Femur (tissue), 1 donor: Measurements from ENCODE around the gene CAPN11.

Source experiments
- DNase-seq: peaks from one replicate; pipeline ENCODE4 v3.0.0-alpha.2; 2017

The CAPN11 gene

GRCh38 chr6:44217332-44218143, 58.9 kb downstream of the CAPN11 start:
- DNase-seq: peak; percentile 79

DNA sequence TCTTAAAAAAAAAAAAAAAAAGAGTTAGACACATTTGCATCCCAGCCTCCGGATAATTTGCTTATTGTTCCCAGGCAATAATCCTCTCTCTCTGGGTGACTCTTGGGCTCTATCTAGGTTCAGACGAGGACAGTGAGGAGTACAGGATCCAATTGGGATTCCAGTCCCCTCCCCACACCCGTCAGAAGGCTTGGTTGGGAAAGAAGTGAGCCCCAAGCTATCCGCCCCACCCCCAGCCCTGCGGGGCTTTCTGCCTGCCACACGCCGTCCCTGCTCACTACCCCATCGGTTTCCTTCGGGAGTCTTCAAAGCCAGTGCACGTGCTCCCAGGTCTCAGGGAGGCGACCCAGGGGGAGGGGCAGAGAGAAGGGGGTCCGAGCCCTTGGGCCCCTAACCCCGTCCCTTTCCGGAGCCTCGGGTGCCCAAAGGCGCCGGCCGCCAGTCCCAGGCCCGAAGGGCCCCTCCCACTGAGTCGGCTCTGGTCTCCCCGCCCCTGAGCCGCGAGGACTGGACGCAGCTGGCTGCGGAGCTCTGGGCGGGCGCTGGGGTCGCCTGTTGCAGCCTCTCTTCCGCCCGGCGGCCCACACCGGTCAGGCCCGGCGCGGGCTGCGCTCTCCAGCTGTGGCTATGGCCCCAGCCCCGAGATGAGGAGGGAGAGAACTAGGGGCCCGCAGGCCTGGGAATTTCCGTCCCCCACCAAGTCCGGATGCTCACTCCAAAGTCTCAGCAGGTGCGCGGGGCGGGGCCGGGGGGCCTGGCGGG, 60.6 kb downstream of the CAPN11 start:
- peak; percentile 93 for DNase-seq

DNA sequence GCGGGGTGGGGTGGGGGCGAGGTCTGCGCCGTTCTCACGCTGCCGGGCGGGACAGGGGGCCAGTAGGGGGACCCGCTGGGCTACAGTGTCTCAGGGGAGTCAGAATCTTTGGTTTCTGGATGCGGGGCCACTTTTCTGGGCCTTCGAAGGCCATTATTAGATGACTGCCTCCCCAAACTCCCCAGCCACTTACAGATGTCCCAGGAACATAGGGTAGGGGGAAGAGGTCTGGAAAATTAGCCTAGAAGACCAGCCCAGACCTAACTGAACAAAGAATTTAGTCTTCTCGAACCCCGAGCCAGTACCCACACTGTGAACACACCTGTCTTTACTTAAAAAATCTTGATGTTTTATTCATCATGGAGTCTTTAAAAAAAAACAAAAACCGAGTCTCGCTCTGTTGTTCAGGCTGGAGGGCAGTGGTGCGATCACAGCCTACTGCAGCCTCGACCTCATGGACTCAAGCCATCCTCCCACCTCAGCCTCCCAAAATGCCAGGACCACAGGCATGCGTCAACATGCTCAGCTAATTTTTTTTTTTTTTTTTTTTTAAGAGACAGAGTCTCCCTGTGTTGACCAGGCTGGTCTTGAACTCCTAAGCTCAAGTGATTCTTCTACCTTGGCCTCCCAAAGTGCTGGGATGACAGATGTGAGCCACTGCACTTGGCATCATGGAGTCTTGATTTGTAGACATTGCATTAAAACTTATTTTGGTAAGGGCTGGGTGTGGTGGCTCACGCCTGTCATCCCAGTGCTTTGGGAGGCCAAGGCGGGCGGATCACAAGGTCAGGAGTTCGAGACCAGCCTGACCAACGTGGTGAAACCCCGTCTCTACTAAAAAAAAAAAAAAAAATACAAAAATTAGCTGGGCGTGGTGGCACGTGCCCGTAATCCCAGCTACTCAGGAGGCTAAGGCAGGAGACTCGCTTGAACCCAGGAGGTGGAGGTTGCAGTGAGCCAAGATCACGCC, 61.5 kb downstream of the CAPN11 start:
- no peak for DNase-seq

DNA sequence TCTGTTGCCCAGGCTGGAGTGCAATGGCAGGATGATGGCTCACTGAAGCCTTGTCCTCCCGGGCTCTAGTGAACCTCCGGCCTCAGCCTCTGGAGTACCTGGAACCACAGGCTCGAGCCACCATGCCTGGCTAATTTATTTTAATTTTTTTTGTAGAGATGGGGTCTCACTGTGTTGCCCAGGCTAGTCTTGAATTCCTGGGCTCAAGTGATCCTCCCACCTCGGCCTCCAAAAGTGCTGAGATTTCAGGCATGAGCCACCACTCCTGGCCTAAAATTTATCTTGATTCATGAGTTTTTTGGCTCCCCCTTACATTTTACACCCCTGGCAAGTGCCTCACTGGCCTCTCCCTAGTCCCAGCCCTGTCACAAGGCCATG, 62.3 kb downstream of the CAPN11 start:
- no peak for DNase-seq

- DNase-seq: peak; percentile 93
Observed at GRCh38 chr6:44221291-44221960, 62.8 kb downstream of the CAPN11 start.

DNA sequence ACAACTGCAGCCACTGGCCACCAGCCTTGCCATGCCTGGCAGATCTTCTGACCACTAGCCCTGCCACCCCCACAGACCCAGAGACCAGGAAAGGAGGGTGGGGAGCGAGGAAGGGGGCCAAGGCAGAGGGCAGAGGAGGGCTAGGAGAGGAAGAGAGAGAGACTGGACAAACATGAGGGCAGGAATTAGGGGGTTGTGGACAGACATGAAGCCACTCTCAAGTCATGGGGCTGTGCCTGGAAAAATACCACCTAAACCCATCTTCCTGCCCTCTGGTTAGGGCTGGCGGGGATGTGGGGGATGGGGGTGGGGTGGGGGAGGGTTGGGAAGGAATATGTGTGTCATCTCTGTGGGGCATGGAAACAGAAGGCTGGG, 63.3 kb downstream of the CAPN11 start:
- no peak for DNase-seq

GRCh38 chr6:44222486-44223318, 64.1 kb downstream of the CAPN11 start:
- peak; percentile 59 for DNase-seq

DNA sequence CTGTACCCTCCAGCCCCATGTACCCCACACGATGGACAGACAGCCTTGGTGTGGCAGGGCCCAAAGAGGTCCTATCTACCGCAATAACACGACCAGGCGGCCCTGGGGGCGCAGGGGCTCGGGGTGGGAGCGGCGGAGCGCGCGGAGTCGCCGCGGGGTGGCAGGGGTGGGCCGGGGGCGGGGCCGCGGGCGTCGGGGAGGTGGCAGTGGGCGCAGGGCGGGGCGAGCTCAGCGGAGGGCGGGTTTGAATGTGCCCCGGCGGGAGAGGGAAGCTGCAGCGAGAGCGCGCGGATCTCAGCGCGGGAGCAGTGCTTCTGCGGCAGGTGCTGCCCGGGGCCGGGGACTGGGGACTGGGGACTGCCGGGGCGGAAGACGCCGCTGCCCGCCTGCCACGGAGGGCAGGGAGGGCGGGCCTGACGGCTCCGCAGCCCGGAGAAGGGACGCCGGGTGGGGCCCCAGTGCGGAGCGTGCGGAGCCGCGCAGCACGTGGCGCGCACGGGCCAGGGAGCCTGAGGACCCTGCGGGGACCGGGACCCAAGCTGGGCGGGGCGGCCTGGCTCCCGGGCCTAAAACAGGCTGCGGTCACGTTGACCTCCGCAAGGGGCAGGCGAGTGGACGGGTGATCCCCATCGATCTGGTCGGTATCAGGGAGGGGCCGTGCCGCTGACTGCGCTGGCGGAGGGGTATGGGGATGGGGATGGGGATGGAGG, 64.9 kb downstream of the CAPN11 start, which contains the start of gene SLC29A1:
Gene SLC29A1 (plus strand): TSS at position 277 of the 710 bp plus-strand sequence. CDS start 3,719 bp downstream, outside the sequence.
- DNase-seq: peak; percentile 91

- no peak for DNase-seq
Observed at GRCh38 chr6:44224029-44224964, 65.7 kb downstream of the CAPN11 start.

DNA sequence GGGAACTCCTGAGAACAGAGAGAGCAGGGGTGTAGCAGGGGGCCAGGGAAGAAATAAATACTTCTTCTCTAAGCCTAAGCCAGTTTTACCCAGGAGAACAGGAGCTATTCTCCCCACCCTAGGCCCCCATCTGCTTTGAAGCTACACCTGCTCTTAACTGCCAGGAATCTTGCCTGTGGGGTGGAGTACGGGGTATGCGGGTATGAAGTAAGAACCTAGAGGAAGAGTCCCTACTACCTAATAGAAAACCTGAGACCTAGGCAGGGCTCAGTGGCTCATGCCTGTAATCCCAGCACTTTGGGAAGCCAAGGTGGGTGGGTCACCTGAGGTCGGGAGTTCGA, 66.3 kb downstream of the CAPN11 start:
- DNase-seq: no peak

GRCh38 chr6:44225579-44226325, 67.1 kb downstream of the CAPN11 start:
- no peak for DNase-seq

GRCh38 chr6:44226368-44227147, 67.9 kb downstream of the CAPN11 start:
- DNase-seq: peak; percentile 65

- DNase-seq: peak; percentile 53
Observed at GRCh38 chr6:44227148-44227793, 68.7 kb downstream of the CAPN11 start.

- DNase-seq: no peak
Observed at GRCh38 chr6:44228031-44228430, 69.4 kb downstream of the CAPN11 start.

DNA sequence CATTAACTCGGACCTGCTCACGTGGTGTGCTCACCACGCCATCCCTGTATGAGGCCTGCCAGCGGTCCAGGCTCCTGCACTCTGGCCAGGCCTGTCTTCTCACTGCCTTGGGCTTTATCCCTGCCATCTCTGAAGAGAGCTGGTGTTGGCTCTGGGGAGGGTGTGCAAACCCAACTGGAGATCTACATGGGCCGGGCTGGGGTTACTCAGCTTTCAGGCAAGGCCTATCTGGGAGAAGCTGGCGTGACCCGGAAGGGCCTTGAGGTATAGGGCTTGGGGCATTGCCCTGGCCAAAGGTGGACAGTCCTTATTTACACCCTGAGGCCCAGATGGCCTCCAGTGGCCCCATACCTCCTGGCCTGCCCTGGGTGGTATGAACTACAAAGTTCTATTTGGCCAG, 69.8 kb downstream of the CAPN11 start:
- no peak for DNase-seq

DNA sequence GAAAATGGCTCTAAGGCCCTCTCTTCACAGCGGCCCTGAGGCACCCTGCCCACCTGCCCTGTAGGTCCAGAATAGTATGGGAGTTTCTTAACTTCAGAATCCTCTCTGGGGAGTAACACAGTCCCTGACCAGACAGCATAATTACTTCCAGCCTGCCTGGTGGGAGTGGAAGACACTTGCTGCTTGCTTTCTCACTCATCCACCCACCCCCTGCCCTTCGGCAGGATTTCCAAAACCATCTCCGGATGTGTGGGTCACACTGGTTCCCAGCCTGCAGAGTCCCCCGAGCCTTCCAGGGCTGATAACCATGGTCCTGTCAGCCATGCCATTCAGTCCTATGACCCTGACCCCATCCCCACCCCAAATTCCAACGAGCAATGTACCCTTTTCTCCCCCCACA, 70.2 kb downstream of the CAPN11 start:
- no peak for DNase-seq

GRCh38 chr6:44229376-44230033, 70.9 kb downstream of the CAPN11 start:
- DNase-seq: peak; percentile 12
